OCI-LY7 (cell line): ENCODE results near the gene DNMBP. TPM values are rescaled to one million over a fixed set of nuclear protein-coding genes. Genes with fewer than 3 reads are reported as not detected.

ENCODE experiments used
- BruUV-seq: library from RNA; stranded (reverse); fragments of 400-500 nt; replicated peaks from 2 replicates; lab custom pipeline; 2021; lab: Mats Ljungman, UMichigan
- CTCF ChIA-PET: fragments of 300-600 bp; sonication (Branson Sonifier 250); formaldehyde crosslinking; loops from one replicate; lab custom pipeline; 2022; ENCODE audit warnings: antibody characterized with exemption; ENCODE audit not compliant: unreplicated experiment; lab: Charles Lee
- POLR2A ChIA-PET: fragments of 300-600 bp; sonication (Branson Sonifier 250); formaldehyde crosslinking; loops from one replicate; lab custom pipeline; 2022; ENCODE audit warnings: antibody characterized with exemption; lab: Charles Lee
- DNase-seq: peaks from one replicate; pipeline ENCODE4 v3.0.0-alpha.2; 2015; ENCODE audit warnings: low spot score
- H2AFZ ChIP-seq: fragments of 200-600 bp; sonication (generic), shearing (Covaris generic); 2 replicates; pipeline ENCODE4 v1.6.1; 2014; ENCODE audit warnings: mild to moderate bottlenecking, antibody characterized with exemption, low read length, moderate library complexity
- H3K27ac ChIP-seq: fragments of 200-600 bp; sonication (generic); 2 replicates; pipeline ENCODE4 v1.5.1; 2014; ENCODE audit warnings: mixed run types, low read depth, mild to moderate bottlenecking, moderate library complexity, low read length, inconsistent platforms; ENCODE audit not compliant: poor library complexity, severe bottlenecking
- H3K36me3 ChIP-seq: fragments of 200-600 bp; sonication (generic); 2 replicates; pipeline ENCODE4 v1.6.1; 2014; ENCODE audit warnings: mild to moderate bottlenecking, antibody characterized with exemption, low read length, moderate library complexity, mixed read lengths; ENCODE audit not compliant: insufficient read depth
- H3K4me1 ChIP-seq: fragments of 200-600 bp; sonication (generic); 2 replicates; pipeline ENCODE4 v1.5.1; 2014; ENCODE audit warnings: mild to moderate bottlenecking, low read length; ENCODE audit not compliant: insufficient read depth, poor library complexity, severe bottlenecking
- H3K4me2 ChIP-seq: fragments of 200-600 bp; sonication (generic); 2 replicates; pipeline ENCODE4 v1.6.1; 2014; ENCODE audit warnings: mild to moderate bottlenecking, low read length
- H3K4me3 ChIP-seq: fragments of 200-600 bp; sonication (generic); 2 replicates; pipeline ENCODE4 v1.5.1; 2014; ENCODE audit warnings: mild to moderate bottlenecking, low read depth, low read length; ENCODE audit not compliant: poor library complexity, severe bottlenecking
- H3K79me2 ChIP-seq: fragments of 200-600 bp; sonication (generic); 2 replicates; pipeline ENCODE4 v1.6.1; 2016; ENCODE audit warnings: low read depth, mild to moderate bottlenecking, low read length, moderate library complexity, mixed read lengths; ENCODE audit not compliant: insufficient read depth
- H3K9me2 ChIP-seq: fragments of 200-600 bp; sonication (generic); 2 replicates; pipeline ENCODE4 v1.6.1; 2016; ENCODE audit warnings: mild to moderate bottlenecking, low read length, mixed read lengths; ENCODE audit not compliant: insufficient read depth
- H3K9me3 ChIP-seq: fragments of 200-600 bp; sonication (generic); 2 replicates; pipeline ENCODE4 v1.6.1; 2014; ENCODE audit warnings: mild to moderate bottlenecking, mixed run types, low read length, mixed read lengths
- H4K20me1 ChIP-seq: fragments of 200-600 bp; sonication (generic); 2 replicates; pipeline ENCODE4 v1.6.1; 2014; ENCODE audit warnings: mild to moderate bottlenecking, antibody characterized with exemption, low read length, moderate library complexity, mixed read lengths; ENCODE audit not compliant: insufficient read depth
- CTCF ChIP-seq: fragments of 200-600 bp; sonication (generic); conservative IDR thresholded peaks from 2 replicates; pipeline ENCODE4 v1.5.1; 2014; ENCODE audit warnings: mild to moderate bottlenecking, antibody characterized with exemption, low read length, moderate library complexity, mixed read lengths
- EZH2phosphoT487 ChIP-seq: fragments of 200-600 bp; sonication (generic); IDR thresholded peaks from 2 replicates; pipeline ENCODE4 v1.6.1; 2018; ENCODE audit warnings: low read depth, borderline replicate concordance, mild to moderate bottlenecking, mixed run types, antibody characterized with exemption, low read length, moderate library complexity, mixed read lengths
- intact Hi-C: fragments of 100-400 bp; cut with micrococcal nuclease; formaldehyde crosslinking; loops from one replicate; pipeline ENCODE4 v1.10.0; 2022; ENCODE audit not compliant: unreplicated experiment
- total RNA-seq, 2 experiments: library from RNA; depleted of rRNA in 1 of 2; stranded (reverse); fragments of >200 nt in 1 of 2; shearing (Covaris generic) in 1 of 2; gene quantifications; 2 replicates each; pipeline ENCODE4 v1.2.3, GENCODE V29; 2014 to 2022

DNMBP gene
- total RNA-seq, 2 experiments from 2014 or later: 27.0 to 36.2 TPM

GRCh38 chr10:99924451-99925255 lies 85.1 kb downstream of the DNMBP start:
- peaks cover 33% of the 10 kb centered on the region for H3K36me3 ChIP-seq
- H3K4me2 ChIP-seq: no peak overlapping the region
- no peak overlapping the region for H3K4me3 ChIP-seq
- no peak for DNase-seq
- no peaks in the 10 kb centered on the region for H3K9me2 ChIP-seq
- H2AFZ ChIP-seq: no peak overlapping the region
- 0 out of 2 replicates have a peak, but pooled peaks cover 7% of the 10 kb centered on the region for H4K20me1 ChIP-seq
- no peak overlapping the region for H3K27ac ChIP-seq
- H3K4me1 ChIP-seq: peaks cover 9% of the 10 kb centered on the region
- ChIA-PET CTCF (no interaction called here), POLR2A (interaction anchor here (0.6 kb wide), 2 partner anchors 76 to 290 kb away, joined by 5 read pairs; no protein-coding TSS in a partner anchor)
- BruUV-seq: no TSS peak
- intact Hi-C loops: no loop called here
- H3K9me3 ChIP-seq: no peaks in the 10 kb centered on the region
- peaks cover 16% of the 10 kb centered on the region; the same call in 1 of the 2 replicates for H3K79me2 ChIP-seq
- TF ChIP-seq EZH2phosphoT487 (no peak), CTCF (no peak)

- Histone ChIP-seq H3K79me2 (no peaks in the 10 kb centered on the region), H4K20me1 (no peaks in the 10 kb centered on the region), H2AFZ (no peak overlapping the region), H3K9me3 (no peaks in the 10 kb centered on the region), H3K4me3 (no peak overlapping the region), H3K27ac (no peak overlapping the region), H3K9me2 (no peaks in the 10 kb centered on the region), H3K4me2 (no peak overlapping the region), H3K36me3 (peaks cover 27% of the 10 kb centered on the region), H3K4me1 (no peaks in the 10 kb centered on the region)
- intact Hi-C loops: no loop called here
- POLR2A ChIA-PET: interaction anchor here (1.0 kb wide), 1 partner anchor 263 kb away, joined by 3 read pairs; no protein-coding TSS in a partner anchor
- CTCF ChIA-PET: no interaction called here
- DNase-seq: no peak
- TF ChIP-seq EZH2phosphoT487 (no peak), CTCF (no peak)
- no TSS peak for BruUV-seq
These were observed 87.8 kb downstream of the DNMBP start for GRCh38 chr10:99921948-99922347.

GRCh38 chr10:99920901-99921300 lies 88.8 kb downstream of the DNMBP start:
- no TSS peak for BruUV-seq
- no peaks in the 10 kb centered on the region for H4K20me1 ChIP-seq
- H3K9me2 ChIP-seq: no peaks in the 10 kb centered on the region
- peaks cover 28% of the 10 kb centered on the region for H3K36me3 ChIP-seq
- H3K4me3 ChIP-seq: no peak overlapping the region
- H3K4me1 ChIP-seq: no peaks in the 10 kb centered on the region
- no peaks in the 10 kb centered on the region for H3K9me3 ChIP-seq
- peaks cover 2% of the 10 kb centered on the region; the same call in 1 of the 2 replicates for H3K79me2 ChIP-seq
- H3K27ac ChIP-seq: no peak overlapping the region
- intact Hi-C loops: no loop called here
- no peak for DNase-seq
- TF ChIP-seq EZH2phosphoT487: no peak
- TF ChIP-seq CTCF: no peak
- POLR2A ChIA-PET: interaction anchor here (1.0 kb wide), 2 partner anchors 10 to 264 kb away, joined by 3 read pairs; no protein-coding TSS in a partner anchor
- H3K4me2 ChIP-seq: no peak overlapping the region
- no peak overlapping the region for H2AFZ ChIP-seq
- CTCF ChIA-PET: no interaction called here
